HG03108 (cell line): ENCODE data around the gene PRPF4.

Source experiments
- ATAC-seq: cut with Tn5 transposase; IDR thresholded peaks from one replicate; pipeline ENCODE4 v1.9.1; 2021; ENCODE audit warnings: moderate library complexity; ENCODE audit not compliant: unreplicated experiment

PRPF4 gene

GRCh38 chr9:113310538-113310937, 35.1 kb downstream of the PRPF4 start:
- no peak for ATAC-seq

GRCh38 chr9:113311961-113312360, 36.5 kb downstream of the PRPF4 start:
- ATAC-seq = no peak

- no peak for ATAC-seq
Observed at GRCh38 chr9:113313261-113313660, 37.8 kb downstream of the PRPF4 start.

- no peak for ATAC-seq
Observed at GRCh38 chr9:113315231-113315630, 39.8 kb downstream of the PRPF4 start.

GRCh38 chr9:113316030-113316429, 40.6 kb downstream of the PRPF4 start:
- ATAC-seq = no peak

GRCh38 chr9:113317777-113318176, 42.3 kb downstream of the PRPF4 start:
- ATAC-seq = no peak

- no peak for ATAC-seq
Observed at GRCh38 chr9:113319054-113319453, 43.6 kb downstream of the PRPF4 start.

- no peak for ATAC-seq
Observed at GRCh38 chr9:113320051-113320450, 44.6 kb downstream of the PRPF4 start.

- no peak for ATAC-seq
Observed at GRCh38 chr9:113322671-113323070, 47.2 kb downstream of the PRPF4 start.

- no peak for ATAC-seq
Observed at GRCh38 chr9:113326230-113326629, 50.8 kb downstream of the PRPF4 start.

GRCh38 chr9:113328045-113328782, 52.8 kb downstream of the PRPF4 start:
- ATAC-seq = no peak

- no peak for ATAC-seq
Observed at GRCh38 chr9:113331780-113332179, 56.3 kb downstream of the PRPF4 start.

- ATAC-seq = no peak
Observed at GRCh38 chr9:113337714-113338113, 62.3 kb downstream of the PRPF4 start.

GRCh38 chr9:113340011-113340699, 64.7 kb downstream of the PRPF4 start, which contains the start of gene WDR31:
Gene WDR31 (minus strand): TSS chr9:113340275. CDS start chr9:113332022, 8,253 bp downstream.
- peak; percentile 99 for ATAC-seq

GRCh38 chr9:113341712-113342410, 66.4 kb downstream of the PRPF4 start:
- ATAC-seq = no peak
